Body of pancreas (tissue), 4 donors: ENCODE measurements around the gene RAC3. TPM values are rescaled to one million over a fixed set of nuclear protein-coding genes. Genes with fewer than 3 reads are reported as not detected.

Experiments used
- ATAC-seq: fragments of 150-250 bp; one replicate; pipeline ENCODE4 v1.9.1; 2016
- DNase-seq, 4 donors: peaks; one replicate each; pipeline ENCODE4 v3.0.0-alpha.2; 2019
- H3K27ac ChIP-seq, 4 donors: fragments of 200-600 bp; sonication (generic); 1 replicate in 3 of 4; 2 replicates in 1 of 4; pipeline versions ENCODE4 v1.5.1 to v1.6.1; 2016 to 2019; ENCODE audit warnings: mild to moderate bottlenecking in 1 of 4, mixed read lengths in 1 of 4, moderate library complexity in 1 of 4
- H3K27me3 ChIP-seq, 2 donors: fragments of 200-600 bp; sonication (generic); one replicate each; pipeline ENCODE4 v1.6.0; 2016; ENCODE audit warnings: mild to moderate bottlenecking in 1 of 2
- H3K36me3 ChIP-seq, 2 donors: fragments of 200-600 bp; sonication (generic); replicated peaks in 1 of 2; 2 replicates each; pipeline ENCODE4 v1.5.1; 2016; ENCODE audit warnings: low read depth in 2 of 2; ENCODE audit not compliant: insufficient read depth in 1 of 2
- H3K4me1 ChIP-seq: fragments of 200-600 bp; sonication (generic); one replicate; pipeline ENCODE4 v1.6.0; 2016
- H3K4me3 ChIP-seq, 2 donors: fragments of 200-600 bp; sonication (generic); 1 replicate in 1 of 2; 2 replicates in 1 of 2; pipeline ENCODE4 v1.5.1; 2016 to 2019
- H3K9me3 ChIP-seq, 3 donors: fragments of 200-600 bp; sonication (generic); 1 replicate in 2 of 3; 2 replicates in 1 of 3; pipeline ENCODE4 v1.5.1; 2016
- POLR2A ChIP-seq, 3 donors: fragments of 450-650 bp; IDR thresholded peaks; one replicate each; pipeline ENCODE4 v1.6.1; 2016; ENCODE audit warnings: antibody characterized with exemption in 3 of 3, mild to moderate bottlenecking in 2 of 3
- WGBS, 2 donors: methylation state at CpG; one replicate each; pipeline ENCODE4 v1.1.5; 2017; 5-methylcytosine and 5-hydroxymethylcytosine counted together
- intact Hi-C: fragments of 100-400 bp; cut with DNase I; formaldehyde crosslinking; loops from one replicate; pipeline ENCODE4 v1.15.1; 2023
- total RNA-seq, 2 donors: library from RNA; depleted of rRNA; stranded (reverse); fragments of >200 nt; gene quantifications; one replicate each; pipeline ENCODE4 v1.1.0, GENCODE V29; 2016
- TF ChIP-seq, protein P1 (sequence below), 7 experiments: fragments of 450-650 bp in 4 of 7; fragments of 200-600 bp in 3 of 7; sonication (generic) in 3 of 7; IDR thresholded peaks; one replicate each; pipeline ENCODE4 v1.5.1; 2016 to 2019; ENCODE audit warnings: antibody characterized with exemption in 7 of 7

The RAC3 gene
- total RNA-seq, 2 donors from 2014 or later: 3.1 TPM; not detected in 1

DNA sequence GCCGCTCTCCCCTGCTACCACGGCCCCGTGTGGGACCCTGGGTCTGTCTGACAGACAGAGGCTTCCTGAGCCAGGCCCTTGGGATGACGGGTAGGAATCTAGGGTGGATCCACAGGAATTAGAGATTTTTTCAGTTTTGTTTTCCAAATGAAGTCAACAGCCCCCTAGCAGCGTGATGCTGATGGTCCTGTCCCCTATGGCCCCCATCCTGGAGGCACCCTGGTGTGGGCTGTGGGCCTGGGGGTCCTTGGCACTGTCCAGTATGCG, 24.3 kb upstream of the RAC3 start:
- no peak overlapping the region for H3K27ac ChIP-seq
- H3K9me3 ChIP-seq: no peaks in the 10 kb centered on the region
- ATAC-seq (no peak), DNase-seq (no peak)
- WGBS, 2 donors: 89 to 100% methylated on average over 1 to 6 of the region's 6 CpGs
- H3K27me3 ChIP-seq: no peaks in the 10 kb centered on the region
- H3K4me1 ChIP-seq: no peaks in the 10 kb centered on the region
- H3K4me3 ChIP-seq: no peak overlapping the region
- TF ChIP-seq POLR2A (IDR thresholded peaks at IDR 0.05): no peak
- TF ChIP-seq, protein P1, sequence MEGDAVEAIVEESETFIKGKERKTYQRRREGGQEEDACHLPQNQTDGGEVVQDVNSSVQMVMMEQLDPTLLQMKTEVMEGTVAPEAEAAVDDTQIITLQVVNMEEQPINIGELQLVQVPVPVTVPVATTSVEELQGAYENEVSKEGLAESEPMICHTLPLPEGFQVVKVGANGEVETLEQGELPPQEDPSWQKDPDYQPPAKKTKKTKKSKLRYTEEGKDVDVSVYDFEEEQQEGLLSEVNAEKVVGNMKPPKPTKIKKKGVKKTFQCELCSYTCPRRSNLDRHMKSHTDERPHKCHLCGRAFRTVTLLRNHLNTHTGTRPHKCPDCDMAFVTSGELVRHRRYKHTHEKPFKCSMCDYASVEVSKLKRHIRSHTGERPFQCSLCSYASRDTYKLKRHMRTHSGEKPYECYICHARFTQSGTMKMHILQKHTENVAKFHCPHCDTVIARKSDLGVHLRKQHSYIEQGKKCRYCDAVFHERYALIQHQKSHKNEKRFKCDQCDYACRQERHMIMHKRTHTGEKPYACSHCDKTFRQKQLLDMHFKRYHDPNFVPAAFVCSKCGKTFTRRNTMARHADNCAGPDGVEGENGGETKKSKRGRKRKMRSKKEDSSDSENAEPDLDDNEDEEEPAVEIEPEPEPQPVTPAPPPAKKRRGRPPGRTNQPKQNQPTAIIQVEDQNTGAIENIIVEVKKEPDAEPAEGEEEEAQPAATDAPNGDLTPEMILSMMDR (IDR thresholded peaks at IDR 0.05): no peak
- no peaks in the 10 kb centered on the region for H3K36me3 ChIP-seq
- intact Hi-C loops: no loop called here

DNA sequence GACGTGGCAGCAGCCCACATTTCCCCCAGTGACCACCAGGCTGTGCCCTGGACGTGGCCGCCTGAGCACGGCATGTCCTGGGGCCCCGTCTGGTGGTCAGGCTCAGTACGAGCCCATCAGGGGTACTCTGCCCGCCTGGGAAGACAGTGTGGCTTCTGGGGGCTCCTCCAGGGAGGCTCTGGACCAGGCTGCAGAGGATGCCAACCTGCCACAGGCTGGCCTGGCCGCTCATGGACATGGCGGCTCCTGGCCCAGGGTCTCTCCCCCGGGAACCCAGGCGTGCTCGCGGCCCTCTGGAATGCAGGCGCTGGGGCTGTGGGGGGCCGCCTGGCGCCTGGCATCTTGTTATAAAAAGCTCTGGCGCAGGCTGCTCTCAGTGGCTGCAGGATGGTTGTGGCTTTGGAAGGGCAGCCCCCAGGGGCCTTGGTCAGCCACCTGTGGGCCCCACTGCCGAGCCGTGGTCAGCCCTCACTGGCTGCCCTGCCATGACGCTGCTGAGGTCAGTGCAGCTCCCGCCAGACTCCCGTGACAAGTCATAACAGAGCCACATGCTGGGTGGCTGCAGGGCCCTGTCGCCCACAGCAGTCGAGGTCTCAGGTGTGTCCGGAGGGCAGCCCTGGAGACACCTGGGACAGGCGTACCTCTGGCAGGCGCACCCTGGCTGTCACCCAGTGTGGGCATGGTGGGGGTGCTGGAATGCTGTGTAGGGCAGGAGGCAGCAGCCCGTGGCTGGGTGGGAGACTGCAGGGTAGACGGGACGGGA, 23.8 kb upstream of the RAC3 start:
- no peaks in the 10 kb centered on the region for H3K4me1 ChIP-seq
- TF ChIP-seq POLR2A (IDR thresholded peaks at IDR 0.05): no peak
- TF ChIP-seq, protein P1 (IDR thresholded peaks at IDR 0.05): no peak

DNA sequence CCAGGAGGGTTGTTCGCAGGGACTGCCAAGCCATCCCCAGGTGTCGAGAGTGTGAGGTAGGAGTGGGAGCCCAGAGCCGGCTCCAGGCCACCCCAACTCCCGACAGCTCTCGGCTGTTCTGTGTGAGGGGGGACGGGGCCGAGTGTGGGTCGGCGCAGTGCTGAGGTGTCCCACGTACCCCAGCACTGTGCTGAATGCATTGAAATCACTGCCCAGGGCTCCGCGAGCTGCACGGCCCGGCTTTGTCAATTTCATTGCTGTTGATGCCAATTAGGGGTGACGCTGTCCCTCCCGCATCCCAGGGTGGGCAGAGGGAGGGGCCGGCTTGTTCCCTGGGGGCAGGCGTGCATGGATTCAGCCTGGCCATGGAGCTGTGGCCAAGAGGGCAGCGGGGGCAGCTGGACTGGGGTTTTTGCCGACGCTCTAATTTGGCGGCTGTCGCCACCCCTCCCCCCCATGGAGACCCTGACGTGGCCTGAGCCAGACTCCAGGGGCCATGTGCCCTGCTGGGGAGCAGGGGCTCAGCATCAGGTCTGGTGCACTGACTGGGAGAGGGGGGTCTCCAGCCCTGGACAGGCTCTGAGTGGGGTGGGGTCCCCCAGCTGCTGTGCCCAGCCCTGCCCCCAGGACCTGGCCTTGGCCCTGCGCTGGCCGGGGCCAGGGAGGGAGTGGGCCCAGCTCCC, 23.1 kb upstream of the RAC3 start:
- Histone ChIP-seq H3K9me3 (no peaks in the 10 kb centered on the region), H3K27ac (no peak overlapping the region), H3K4me3 (no peak overlapping the region), H3K4me1 (no peaks in the 10 kb centered on the region), H3K36me3 (no peaks in the 10 kb centered on the region), H3K27me3 (no peaks in the 10 kb centered on the region)
- no peak for ATAC-seq
- 82 to 94% methylated on average over 15 to 25 of the region's 26 CpGs for WGBS, 2 donors
- DNase-seq: no peak
- intact Hi-C loops: no loop called here
- TF ChIP-seq, protein P1 (IDR thresholded peaks at IDR 0.05): no peak
- no peak for TF ChIP-seq POLR2A (IDR thresholded peaks at IDR 0.05)

More for the DNA sequence above, 23.8 kb upstream of the RAC3 start:
- Histone ChIP-seq H3K9me3 (no peaks in the 10 kb centered on the region), H3K36me3 (no peaks in the 10 kb centered on the region), H3K27ac (no peak overlapping the region), H3K27me3 (no peaks in the 10 kb centered on the region), H3K4me3 (no peak overlapping the region)
- intact Hi-C loops: no loop called here
- DNase-seq (no peak), ATAC-seq (no peak)
- WGBS, 2 donors: 87 to 100% methylated on average over 1 to 27 of the region's 30 CpGs

DNA sequence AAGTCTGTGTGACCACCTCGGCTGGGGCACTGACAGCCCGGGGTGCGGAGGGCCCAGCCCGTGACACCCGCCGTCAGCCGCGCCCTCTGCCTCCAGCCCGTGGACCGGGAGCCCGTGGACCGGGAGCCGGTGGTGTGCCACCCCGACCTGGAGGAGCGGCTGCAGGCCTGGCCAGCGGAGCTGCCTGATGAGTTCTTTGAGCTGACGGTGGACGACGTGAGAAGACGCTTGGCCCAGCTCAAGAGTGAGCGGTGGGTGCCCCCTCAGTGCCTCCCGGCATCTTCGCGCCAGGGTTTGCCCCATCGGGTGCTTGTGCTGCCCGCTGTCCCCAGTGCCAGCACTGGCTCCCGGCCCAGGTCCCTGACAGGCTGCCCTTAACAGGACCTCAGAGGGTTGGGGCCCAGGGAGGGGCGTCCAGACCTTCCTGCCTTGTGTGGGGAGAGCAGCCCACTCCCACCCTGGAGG, 22.5 kb upstream of the RAC3 start:
- Histone ChIP-seq H3K4me3 (no peak overlapping the region), H3K27ac (no peak overlapping the region), H3K9me3 (no peaks in the 10 kb centered on the region), H3K27me3 (no peaks in the 10 kb centered on the region), H3K36me3 (no peaks in the 10 kb centered on the region), H3K4me1 (no peaks in the 10 kb centered on the region)
- no peak for TF ChIP-seq POLR2A (IDR thresholded peaks at IDR 0.05)
- TF ChIP-seq, protein P1 (IDR thresholded peaks at IDR 0.05): no peak
- 93 to 100% methylated on average over 5 to 22 of the region's 28 CpGs for WGBS, 2 donors
- DNase-seq (no peak), ATAC-seq (no peak)
- intact Hi-C loops: no loop called here
